Endothelial cell of umbilical vein (primary cell): ENCODE data around the gene TTK. TPM values are rescaled to one million over a fixed set of nuclear protein-coding genes. Genes with fewer than 3 reads are reported as not detected.

Experiments used
- BruUV-seq: library from RNA; stranded (reverse); fragments of 400-500 nt; replicated peaks from 2 replicates; lab custom pipeline; 2021; lab: Mats Ljungman, UMichigan
- CTCF ChIA-PET: fragments of 300-600, 350-600 bp; sonication (Branson Sonifier 250); formaldehyde crosslinking; loops from one replicate; lab custom pipeline; 2021; ENCODE audit warnings: antibody characterized with exemption, inconsistent platforms; lab: Charles Lee
- POLR2A ChIA-PET: fragments of 300-600, 350-600 bp; sonication (Branson Sonifier 250); formaldehyde crosslinking; loops from one replicate; lab custom pipeline; 2021; ENCODE audit warnings: antibody characterized with exemption, inconsistent platforms; lab: Charles Lee
- DNase-seq: peaks from one replicate; pipeline ENCODE4 v3.0.0-alpha.2; 2011; ENCODE audit warnings: low read depth, low spot score
- FAIRE-seq: peaks from 2 replicates; lab custom pipeline; 2011; peaks lifted over from hg19 to GRCh38; lab: Jason Lieb, UNC
- H2AFZ ChIP-seq: 2 replicates; pipeline ENCODE4 v1.6.0; 2012; ENCODE audit warnings: low read depth, low read length, control low read depth, inconsistent platforms
- H3K27ac ChIP-seq: 2 replicates; pipeline ENCODE4 v1.5.1; 2011; ENCODE audit warnings: low read depth, mild to moderate bottlenecking, control low read depth, low read length, moderate library complexity; ENCODE audit not compliant: insufficient read depth
- H3K27me3 ChIP-seq, 2 experiments: 2 replicates each; pipeline versions ENCODE4 v1.6.0 to v1.6.1; 2011; ENCODE audit warnings: low read length in 2 of 2, mixed read lengths in 1 of 2; ENCODE audit not compliant: control insufficient read depth in 2 of 2, insufficient read depth in 2 of 2
- H3K36me3 ChIP-seq, 2 experiments: 2 replicates in 1 of 2; 3 replicates in 1 of 2; pipeline ENCODE4 v1.5.1; 2011; ENCODE audit warnings: low read length in 2 of 2, mild to moderate bottlenecking in 1 of 2, moderate library complexity in 1 of 2; ENCODE audit not compliant: control insufficient read depth in 2 of 2, insufficient read depth in 2 of 2; ENCODE audit errors: extremely low read depth in 1 of 2
- H3K4me1 ChIP-seq: 3 replicates; pipeline ENCODE4 v1.5.1; 2011; ENCODE audit warnings: mild to moderate bottlenecking, low read length; ENCODE audit not compliant: control insufficient read depth, insufficient read depth; ENCODE audit errors: extremely low read depth
- H3K4me2 ChIP-seq: 2 replicates; pipeline ENCODE4 v1.6.1; 2011; ENCODE audit warnings: low read length, control low read depth, mixed read lengths; ENCODE audit not compliant: insufficient read depth
- H3K4me3 ChIP-seq, 3 experiments: fragments of 200-600 bp in 1 of 3; sonication (generic), shearing (Covaris generic) in 1 of 3; replicated peaks in 1 of 3; 2 replicates each; pipeline ENCODE4 v1.5.1; 2011 to 2016; ENCODE audit warnings: control low read depth in 3 of 3, low read length in 3 of 3, mild to moderate bottlenecking in 2 of 3, inconsistent platforms in 1 of 3, low read depth in 1 of 3, moderate library complexity in 1 of 3; ENCODE audit not compliant: insufficient read depth in 1 of 3
- H3K79me2 ChIP-seq: 2 replicates; pipeline ENCODE4 v1.6.0; 2012; ENCODE audit warnings: low read length, inconsistent platforms; ENCODE audit not compliant: control insufficient read depth, insufficient read depth
- H3K9ac ChIP-seq: replicated peaks from 2 replicates; pipeline ENCODE3; 2011; ENCODE audit warnings: low read length, control low read depth; ENCODE audit not compliant: insufficient read depth; ENCODE audit errors: extremely low read depth
- H3K9me1 ChIP-seq: replicated peaks from 3 replicates; pipeline ENCODE4 v1.6.0; 2011; ENCODE audit warnings: mild to moderate bottlenecking, low read length; ENCODE audit not compliant: control insufficient read depth, insufficient read depth; ENCODE audit errors: extremely low read depth
- H3K9me3 ChIP-seq: replicated peaks from 2 replicates; pipeline ENCODE4 v1.5.1; 2012; ENCODE audit warnings: low read length, inconsistent platforms; ENCODE audit not compliant: control insufficient read depth, insufficient read depth
- H4K20me1 ChIP-seq: replicated peaks from 2 replicates; pipeline ENCODE3; 2011; ENCODE audit warnings: mild to moderate bottlenecking, low read length; ENCODE audit not compliant: control insufficient read depth, insufficient read depth; ENCODE audit errors: extremely low read depth
- CTCF ChIP-seq, 2 donors: IDR thresholded peaks; 1 replicate in 1 of 2; 2 replicates in 1 of 2; pipeline ENCODE4 v1.5.1; 2011; ENCODE audit warnings: low read length in 2 of 2, mild to moderate bottlenecking in 2 of 2, moderate library complexity in 2 of 2, control low read depth in 1 of 2, inconsistent platforms in 1 of 2, low read depth in 1 of 2; ENCODE audit not compliant: insufficient read depth in 1 of 2; ENCODE audit errors: extremely low read depth in 1 of 2
- EZH2 ChIP-seq: IDR thresholded peaks from 2 replicates; pipeline ENCODE4 v1.6.1; 2012; ENCODE audit warnings: borderline replicate concordance, low read depth, mild to moderate bottlenecking, moderate library complexity, low read length, inconsistent platforms; ENCODE audit not compliant: severe bottlenecking
- FOS ChIP-seq: IDR thresholded peaks from 2 replicates; pipeline ENCODE4 v1.6.1; 2011; ENCODE audit warnings: mild to moderate bottlenecking, low read length, moderate library complexity, borderline replicate concordance; ENCODE audit not compliant: insufficient read depth
- GATA2 ChIP-seq: IDR thresholded peaks from 2 replicates; pipeline ENCODE4 v1.7.0; 2011; ENCODE audit warnings: low read depth, mild to moderate bottlenecking, moderate library complexity, mixed read lengths, low read length; ENCODE audit not compliant: insufficient read length, insufficient read depth
- JUN ChIP-seq: IDR thresholded peaks from 2 replicates; pipeline ENCODE4 v1.6.1; 2011; ENCODE audit warnings: borderline replicate concordance, low read depth; ENCODE audit not compliant: insufficient read length, insufficient read depth
- MAX ChIP-seq: IDR thresholded peaks from 2 replicates; pipeline ENCODE4 v1.6.1; 2011; ENCODE audit not compliant: insufficient read depth, insufficient read length
- MYC ChIP-seq: IDR thresholded peaks from one replicate; pipeline ENCODE4 v1.6.1; 2011; ENCODE audit warnings: mild to moderate bottlenecking, low read depth, low read length
- POLR2A ChIP-seq: IDR thresholded peaks from 2 replicates; pipeline ENCODE4 v1.6.1; 2012; ENCODE audit warnings: low read depth, mild to moderate bottlenecking, control low read depth, low read length
- POLR2AphosphoS5 ChIP-seq: IDR thresholded peaks from 2 replicates; pipeline ENCODE4 v1.6.1; 2012; ENCODE audit warnings: low read depth, mild to moderate bottlenecking, control low read depth, low read length, moderate library complexity; ENCODE audit not compliant: insufficient read depth
- dilution Hi-C: fragments of 300-500 bp; cut with MboI; formaldehyde crosslinking; loops from one replicate; pipeline ENCODE4 v1.15.0; 2019; ENCODE audit warnings: low sequenced_read_pairs; ENCODE audit not compliant: extremely low pct_ligation_motif_present
- intact Hi-C: fragments of 100-400 bp; cut with micrococcal nuclease; formaldehyde crosslinking; loops from one replicate; pipeline ENCODE4 v1.10.0; 2022
- polyA plus RNA-seq, 4 experiments: library from polyadenylated mRNA; depleted of rRNA in 3 of 4; stranded (reverse) in 3 of 4; unstranded in 1 of 4; fragments of >200 nt; gene quantifications; 2 replicates each; pipeline versions ENCODE4 v1.2.1 to v1.2.3, GENCODE V29; 2011 to 2012; ENCODE audit warnings: missing spikeins in 1 of 4
- total RNA-seq: library from RNA; stranded (reverse); gene quantifications from 2 replicates; pipeline ENCODE4 v1.2.3, GENCODE V29; 2021

TTK gene
- total and polyA plus RNA-seq, 2 donors (not counting 3 experiments of a cell fraction or from before 2014, with no cell fraction given) = 4.1 to 29.4 TPM

- Histone ChIP-seq H3K27ac (no peak overlapping the region), H3K4me3 (peak overlapping the region; percentile 97 to 98 (median 97)), H3K9me3 (no peaks in the 10 kb centered on the region), H3K9ac (peak overlapping the region; percentile 49), H3K9me1 (no peaks in the 10 kb centered on the region), H3K4me1 (peaks cover 9% of the 10 kb centered on the region), H3K4me2 (peak overlapping the region; percentile 98), H3K79me2 (peaks cover 32% of the 10 kb centered on the region), H2AFZ (peak overlapping the region; percentile 92), H3K27me3 (no peaks in the 10 kb centered on the region), H4K20me1 (no peaks in the 10 kb centered on the region), H3K36me3 (peaks cover 0 to 7% of the 10 kb centered on the region in 2 experiments)
- POLR2A ChIA-PET = no interaction called here
- no TSS peak for BruUV-seq
- intact Hi-C loops = loop anchor here (2.0 to 5.0 kb wide), 2 partner anchors 17 to 102 kb away; partner anchors contain the start of gene BCKDHB
- DNase-seq (no peak), FAIRE-seq (no peak)
- CTCF ChIA-PET = no interaction called here
- no peak for TF ChIP-seq FOS
- TF ChIP-seq EZH2 = no peak
- no peak for TF ChIP-seq POLR2A
- no peak for TF ChIP-seq CTCF (IDR thresholded peaks at IDR 0.05; ENCODE audit: extremely low read depth in 1 of 2, insufficient read depth in 1 of 2, low read depth in 1 of 2, low read length in 2 of 2)
- no peak for TF ChIP-seq MYC
- TF ChIP-seq POLR2AphosphoS5 = no peak
- no peak for TF ChIP-seq GATA2
- no peak for TF ChIP-seq JUN
- TF ChIP-seq MAX = no peak
- dilution Hi-C loops = no loop called here
These were observed 957 bp downstream of the TTK start for GRCh38 chr6:80005406-80005805.
